Nephron (organoid): Measurements from ENCODE around the gene MGAT5.

Source experiments
- H3K27ac Mint-ChIP-seq, 3 experiments: 2 replicates each; pipeline ENCODE4 v1.8.0; 2020; ENCODE audit warnings: mixed read lengths in 3 of 3, mild to moderate bottlenecking in 2 of 3, moderate library complexity in 1 of 3
- H3K27me3 Mint-ChIP-seq: 2 replicates; pipeline ENCODE4 v1.8.0; 2021; ENCODE audit warnings: low read depth, mild to moderate bottlenecking, moderate library complexity, mixed read lengths
- H3K36me3 Mint-ChIP-seq: 2 replicates; pipeline ENCODE4 v1.8.0; 2020; ENCODE audit warnings: low read depth, mixed read lengths
- H3K4me1 Mint-ChIP-seq: 2 replicates; pipeline ENCODE4 v1.8.0; 2020; ENCODE audit warnings: mixed read lengths
- H3K4me3 Mint-ChIP-seq, 3 experiments: 2 replicates each; pipeline ENCODE4 v1.8.0; 2020; ENCODE audit warnings: mild to moderate bottlenecking in 3 of 3, mixed read lengths in 3 of 3, moderate library complexity in 2 of 3
- H3K9me3 Mint-ChIP-seq: 2 replicates; pipeline ENCODE4 v1.8.0; 2020; ENCODE audit warnings: mixed read lengths
- TF ChIP-seq, protein P1 (sequence below), 3 experiments: fragments of 200-600 bp; sonication (generic); IDR thresholded peaks; one replicate each; pipeline ENCODE4 v1.5.0; 2021; ENCODE audit warnings: antibody characterized with exemption in 3 of 3; ENCODE audit not compliant: unreplicated experiment in 3 of 3

MGAT5 gene

DNA sequence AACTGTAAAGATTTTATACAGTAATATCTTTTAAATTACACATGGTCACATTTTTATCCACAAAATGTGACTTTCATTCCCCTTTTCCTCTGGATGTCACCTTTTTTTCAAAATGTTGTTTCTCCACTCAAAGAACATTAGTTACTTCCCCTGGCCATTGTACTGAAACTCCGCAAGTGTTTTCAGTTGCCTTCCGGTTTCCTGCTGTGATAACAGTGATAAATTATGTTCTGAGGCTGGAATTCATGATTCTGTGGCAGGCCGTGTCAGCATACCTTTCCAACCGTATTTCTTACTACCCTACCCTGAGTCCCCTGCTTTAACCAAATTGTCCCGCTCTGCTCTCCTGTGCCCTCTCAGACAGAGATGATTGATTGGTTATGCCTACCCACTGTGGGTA lies 53.5 kb downstream of the MGAT5 start:
- TF ChIP-seq, protein P1, sequence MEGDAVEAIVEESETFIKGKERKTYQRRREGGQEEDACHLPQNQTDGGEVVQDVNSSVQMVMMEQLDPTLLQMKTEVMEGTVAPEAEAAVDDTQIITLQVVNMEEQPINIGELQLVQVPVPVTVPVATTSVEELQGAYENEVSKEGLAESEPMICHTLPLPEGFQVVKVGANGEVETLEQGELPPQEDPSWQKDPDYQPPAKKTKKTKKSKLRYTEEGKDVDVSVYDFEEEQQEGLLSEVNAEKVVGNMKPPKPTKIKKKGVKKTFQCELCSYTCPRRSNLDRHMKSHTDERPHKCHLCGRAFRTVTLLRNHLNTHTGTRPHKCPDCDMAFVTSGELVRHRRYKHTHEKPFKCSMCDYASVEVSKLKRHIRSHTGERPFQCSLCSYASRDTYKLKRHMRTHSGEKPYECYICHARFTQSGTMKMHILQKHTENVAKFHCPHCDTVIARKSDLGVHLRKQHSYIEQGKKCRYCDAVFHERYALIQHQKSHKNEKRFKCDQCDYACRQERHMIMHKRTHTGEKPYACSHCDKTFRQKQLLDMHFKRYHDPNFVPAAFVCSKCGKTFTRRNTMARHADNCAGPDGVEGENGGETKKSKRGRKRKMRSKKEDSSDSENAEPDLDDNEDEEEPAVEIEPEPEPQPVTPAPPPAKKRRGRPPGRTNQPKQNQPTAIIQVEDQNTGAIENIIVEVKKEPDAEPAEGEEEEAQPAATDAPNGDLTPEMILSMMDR (IDR thresholded peaks at IDR 0.05; ENCODE audit: unreplicated experiment in 3 of 3), result no peak

DNA sequence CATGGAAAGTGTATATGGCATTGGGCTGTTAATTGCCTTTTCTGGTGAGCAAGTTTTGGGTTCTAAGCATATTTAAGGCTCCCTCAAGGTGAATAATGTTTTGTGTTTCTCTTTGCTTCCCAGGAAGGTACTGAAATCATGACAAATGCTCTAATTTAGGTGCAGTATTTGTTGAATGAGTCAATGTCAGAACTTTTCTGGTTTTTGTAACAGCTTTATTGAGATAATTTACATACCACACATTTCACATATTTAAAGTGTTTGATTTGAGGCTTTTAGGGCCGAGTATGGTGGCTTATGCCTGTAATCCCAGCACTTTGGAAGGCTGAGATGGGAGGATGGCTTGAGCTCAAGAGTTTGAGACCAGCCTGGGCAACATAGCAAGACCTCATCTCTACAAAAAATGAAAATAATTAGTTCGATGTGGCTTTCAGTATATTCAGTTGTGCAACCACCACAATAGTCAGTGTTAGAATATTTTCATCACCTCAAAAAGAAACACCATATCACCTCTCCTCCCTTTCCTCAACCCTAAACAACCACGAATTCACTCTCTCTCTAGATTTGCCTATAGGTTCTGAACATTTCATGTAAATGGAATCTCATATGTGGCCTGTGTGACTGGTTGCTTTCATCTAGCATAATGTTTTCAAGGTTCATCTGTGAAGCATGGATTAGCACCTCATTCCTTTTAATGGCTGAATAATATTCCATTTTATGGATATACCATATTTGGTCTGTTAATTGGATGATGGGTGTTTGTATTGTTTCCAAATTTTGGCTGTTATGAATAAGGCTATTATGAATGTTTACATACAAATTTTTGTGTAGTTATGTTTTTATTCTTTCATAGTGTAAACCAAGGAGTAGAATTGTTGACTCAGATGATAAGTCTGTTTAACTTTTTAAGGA lies 54.9 kb downstream of the MGAT5 start:
- Mint-ChIP-seq H3K36me3 (peaks cover 4% of the 10 kb centered on the region), H3K27ac (no peak overlapping the region), H3K4me3 (no peak overlapping the region), H3K9me3 (no peaks in the 10 kb centered on the region), H3K27me3 (no peaks in the 10 kb centered on the region), H3K4me1 (peaks cover 27% of the 10 kb centered on the region)
- TF ChIP-seq, protein P1 (IDR thresholded peaks at IDR 0.05; ENCODE audit: unreplicated experiment in 3 of 3), result no peak

More for the DNA sequence above, 53.5 kb downstream of the MGAT5 start:
- Mint-ChIP-seq H3K27me3 (no peaks in the 10 kb centered on the region), H3K4me3 (no peak overlapping the region), H3K4me1 (peaks cover 22% of the 10 kb centered on the region), H3K27ac (no peak overlapping the region), H3K9me3 (no peaks in the 10 kb centered on the region), H3K36me3 (peaks cover 13% of the 10 kb centered on the region)

DNA sequence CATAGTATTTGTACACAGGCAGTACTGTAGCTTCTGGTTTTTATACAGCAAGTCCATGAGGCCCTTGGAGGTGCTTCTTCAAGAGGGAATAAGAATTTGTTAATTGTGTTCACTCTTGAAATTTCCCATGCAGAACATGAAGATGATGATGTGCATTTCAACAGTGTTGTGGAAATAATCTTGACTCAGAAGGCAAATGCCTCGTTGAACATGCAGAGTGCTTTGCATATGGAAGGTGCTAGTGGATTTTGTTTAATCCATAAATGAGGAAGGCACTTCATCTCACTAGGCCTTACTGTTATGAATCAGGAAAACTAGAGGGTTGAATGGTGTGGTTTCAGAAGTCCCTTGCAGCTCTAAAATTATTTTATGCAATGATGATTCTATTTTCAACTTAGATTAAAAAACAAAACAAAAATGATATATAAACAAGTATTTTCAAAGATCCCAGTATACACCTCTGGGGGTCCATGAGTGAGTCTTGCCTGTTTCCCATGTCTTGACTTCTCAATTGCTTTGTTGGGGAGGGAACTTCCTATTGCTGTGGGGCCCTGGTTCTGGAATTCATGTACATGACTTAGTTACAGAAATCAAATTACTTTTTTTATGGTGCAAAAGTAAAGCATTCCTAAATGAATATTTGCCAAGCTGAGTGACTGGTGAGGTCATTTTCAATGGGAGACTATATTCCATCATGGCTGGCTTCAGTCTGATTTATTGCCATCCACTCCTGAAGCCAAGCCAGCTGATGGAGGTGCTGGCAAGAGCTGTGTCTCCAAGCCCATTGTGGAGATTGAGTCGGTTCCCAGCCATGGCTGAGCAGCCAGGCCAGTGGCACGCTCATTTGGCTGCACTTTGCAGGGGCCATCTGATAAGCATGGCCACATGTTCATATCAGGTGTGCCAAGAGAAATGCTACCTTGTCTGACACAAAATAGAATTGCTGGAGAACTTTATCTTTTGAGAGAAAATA lies 56.5 kb downstream of the MGAT5 start:
- Mint-ChIP-seq H3K9me3 (no peaks in the 10 kb centered on the region), H3K36me3 (peaks cover 4% of the 10 kb centered on the region), H3K27me3 (no peaks in the 10 kb centered on the region), H3K27ac (peak overlapping the region in 1 of 3 experiments; percentile 15), H3K4me1 (peaks cover 40% of the 10 kb centered on the region), H3K4me3 (no peak overlapping the region)
- TF ChIP-seq, protein P1 (IDR thresholded peaks at IDR 0.05; ENCODE audit: unreplicated experiment in 3 of 3), result no peak

DNA sequence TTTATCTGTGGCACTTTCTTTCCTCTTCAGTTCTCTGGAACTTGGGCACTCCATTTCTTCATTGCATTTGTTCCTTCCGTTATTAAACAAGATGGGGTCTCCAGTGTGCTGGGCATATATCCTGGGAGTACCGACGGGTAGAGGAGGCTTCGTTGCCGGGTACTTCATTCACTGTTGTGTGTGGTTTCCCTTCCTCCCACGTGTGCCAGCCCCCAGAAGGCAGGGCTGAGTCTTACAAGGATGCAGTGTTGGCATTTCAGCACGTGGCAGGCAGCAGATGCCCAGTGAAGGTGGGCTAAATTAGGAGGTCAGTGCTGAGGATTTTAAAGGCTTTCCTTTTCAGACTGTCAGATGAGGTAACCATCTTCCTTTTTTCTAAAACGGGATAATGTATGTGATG lies 58.6 kb downstream of the MGAT5 start:
- Mint-ChIP-seq H3K36me3 (peaks cover 6% of the 10 kb centered on the region), H3K27ac (peak overlapping the region in 1 of 3 experiments; percentile 5), H3K9me3 (no peaks in the 10 kb centered on the region), H3K4me3 (peak overlapping the region in 1 of 3 experiments; percentile 12), H3K4me1 (peaks cover 49% of the 10 kb centered on the region), H3K27me3 (no peaks in the 10 kb centered on the region)
- TF ChIP-seq, protein P1 (IDR thresholded peaks at IDR 0.05; ENCODE audit: unreplicated experiment in 3 of 3), result no peak

- Mint-ChIP-seq H3K27me3 (no peaks in the 10 kb centered on the region), H3K4me3 (no peak overlapping the region), H3K36me3 (peaks cover 17% of the 10 kb centered on the region), H3K9me3 (no peaks in the 10 kb centered on the region), H3K27ac (peak overlapping the region; percentile 31 to 40 (median 39)), H3K4me1 (peaks cover 60% of the 10 kb centered on the region)
- TF ChIP-seq, protein P1 (IDR thresholded peaks at IDR 0.05; ENCODE audit: unreplicated experiment in 3 of 3), result no peak
These were observed 60.3 kb downstream of the MGAT5 start for GRCh38 chr2:134314202-134314601.
